ENCODE data around the gene KLHL1.

The KLHL1 gene

GRCh38 chr13:70014337-70014736, 93.9 kb downstream of the KLHL1 start:
- DNase-seq = no peak

- no peak for DNase-seq
These were observed 108.4 kb downstream of the KLHL1 start for GRCh38 chr13:69999875-70000274.

- DNase-seq = no peak
These were observed 111.2 kb downstream of the KLHL1 start for GRCh38 chr13:69997061-69997460.

- DNase-seq = no peak
These were observed 127.5 kb downstream of the KLHL1 start for GRCh38 chr13:69980799-69981198.

GRCh38 chr13:69975496-69975895, 132.8 kb downstream of the KLHL1 start:
- DNase-seq = no peak

- DNase-seq = no peak
These were observed 137.7 kb downstream of the KLHL1 start for GRCh38 chr13:69970520-69970919.

GRCh38 chr13:69959046-69959445, 149.2 kb downstream of the KLHL1 start:
- no peak for DNase-seq

GRCh38 chr13:69956839-69957238, 151.4 kb downstream of the KLHL1 start:
- no peak for DNase-seq

GRCh38 chr13:69956349-69956748, 151.9 kb downstream of the KLHL1 start:
- no peak for DNase-seq

- DNase-seq = no peak
These were observed 153.0 kb downstream of the KLHL1 start for GRCh38 chr13:69955271-69955670.

GRCh38 chr13:69951412-69951811, 156.8 kb downstream of the KLHL1 start:
- no peak for DNase-seq

- DNase-seq = no peak
These were observed 158.1 kb downstream of the KLHL1 start for GRCh38 chr13:69950160-69950559.

GRCh38 chr13:69948016-69948415, 160.2 kb downstream of the KLHL1 start:
- DNase-seq = no peak

- DNase-seq = no peak
These were observed 160.7 kb downstream of the KLHL1 start for GRCh38 chr13:69947582-69947981.

GRCh38 chr13:69946511-69946910, 161.7 kb downstream of the KLHL1 start:
- no peak for DNase-seq

GRCh38 chr13:69935043-69935442, 173.2 kb downstream of the KLHL1 start:
- no peak for DNase-seq

- DNase-seq = no peak
These were observed 180.0 kb downstream of the KLHL1 start for GRCh38 chr13:69928262-69928661.

GRCh38 chr13:69921156-69921555, 187.1 kb downstream of the KLHL1 start:
- peak; percentile 43 for DNase-seq

- no peak for DNase-seq
These were observed 195.6 kb downstream of the KLHL1 start for GRCh38 chr13:69912630-69913029.

- no peak for DNase-seq
These were observed 197.5 kb downstream of the KLHL1 start for GRCh38 chr13:69910800-69911199.

- no peak for DNase-seq
These were observed 203.5 kb downstream of the KLHL1 start for GRCh38 chr13:69904784-69905183.

GRCh38 chr13:69903081-69903480, 205.2 kb downstream of the KLHL1 start:
- no peak for DNase-seq

- DNase-seq = no peak
These were observed 225.8 kb downstream of the KLHL1 start for GRCh38 chr13:69882451-69882850.

GRCh38 chr13:69879936-69880335, 228.3 kb downstream of the KLHL1 start:
- no peak for DNase-seq

- no peak for DNase-seq
These were observed 235.8 kb downstream of the KLHL1 start for GRCh38 chr13:69872321-69873047.

Data from NCI-H2081 treated with DMSO at 0.1 percent for 48 hours (cell line).